OCI-LY1 (cell line): Measurements from ENCODE around the gene PGLYRP2.

ENCODE experiments used
- H2AFZ ChIP-seq: fragments of 200-600 bp; sonication (generic), shearing (Covaris generic); 2 replicates; pipeline ENCODE4 v1.6.0; 2014; ENCODE audit warnings: antibody characterized with exemption, mild to moderate bottlenecking, low read length
- H3F3A ChIP-seq: fragments of 200-600 bp; sonication (generic), shearing (Covaris generic); 2 replicates; pipeline ENCODE4 v1.6.0; 2014; ENCODE audit warnings: mild to moderate bottlenecking, antibody characterized with exemption, low read length, moderate library complexity; ENCODE audit not compliant: insufficient read depth
- H3K27ac ChIP-seq: fragments of 200-600 bp; sonication (generic); 2 replicates; pipeline ENCODE4 v1.5.1; 2014; ENCODE audit warnings: low read length, mixed run types, mild to moderate bottlenecking, low read depth; ENCODE audit not compliant: poor library complexity, severe bottlenecking
- H3K27me3 ChIP-seq: fragments of 200-600 bp; sonication (generic); 2 replicates; pipeline ENCODE4 v1.6.0; 2014; ENCODE audit warnings: antibody characterized with exemption, mild to moderate bottlenecking, low read length, moderate library complexity; ENCODE audit not compliant: insufficient read depth
- H3K36me3 ChIP-seq: fragments of 200-600 bp; sonication (generic); 2 replicates; pipeline ENCODE4 v1.6.1; 2014; ENCODE audit warnings: mild to moderate bottlenecking, antibody characterized with exemption, low read length, moderate library complexity, mixed read lengths; ENCODE audit not compliant: insufficient read depth
- H3K4me1 ChIP-seq: fragments of 200-600 bp; sonication (generic); 2 replicates; pipeline ENCODE4 v1.5.1; 2014; ENCODE audit warnings: mild to moderate bottlenecking, low read length, moderate library complexity; ENCODE audit not compliant: insufficient read depth, severe bottlenecking
- H3K4me2 ChIP-seq: fragments of 200-600 bp; sonication (generic), shearing (Covaris generic); 2 replicates; pipeline ENCODE4 v1.6.1; 2014; ENCODE audit warnings: low read length
- H3K4me3 ChIP-seq: fragments of 200-600 bp; sonication (generic); 2 replicates; pipeline ENCODE4 v1.5.1; 2014; ENCODE audit warnings: low read length, low read depth, mild to moderate bottlenecking, mixed read lengths; ENCODE audit not compliant: poor library complexity, severe bottlenecking
- H3K79me2 ChIP-seq: fragments of 200-600 bp; shearing (Covaris generic); 2 replicates; pipeline ENCODE4 v1.6.1; 2016; ENCODE audit warnings: mixed run types, low read length, mixed read lengths; ENCODE audit not compliant: insufficient read depth
- H3K9ac ChIP-seq: fragments of 200-600 bp; sonication (generic), shearing (Covaris generic); 2 replicates; pipeline ENCODE4 v1.6.1; 2014; ENCODE audit warnings: mild to moderate bottlenecking, low read length, mixed read lengths
- H3K9me2 ChIP-seq: fragments of 200-600 bp; sonication (generic), shearing (Covaris generic); 2 replicates; pipeline ENCODE4 v1.6.1; 2014; ENCODE audit warnings: low read depth, mild to moderate bottlenecking, low read length, mixed read lengths
- H3K9me3 ChIP-seq: fragments of 200-600 bp; shearing (Covaris generic); 2 replicates; pipeline ENCODE4 v1.6.1; 2014; ENCODE audit warnings: low read length, mixed read lengths
- H4K20me1 ChIP-seq: fragments of 200-600 bp; sonication (generic), shearing (Covaris generic); 2 replicates; pipeline ENCODE4 v1.6.0; 2016; ENCODE audit warnings: mild to moderate bottlenecking, low read length; ENCODE audit not compliant: insufficient read depth
- CTCF ChIP-seq: fragments of 200-600 bp; sonication (generic), shearing (Covaris generic); IDR thresholded peaks from 2 replicates; pipeline ENCODE4 v1.5.1; 2017; ENCODE audit warnings: mild to moderate bottlenecking, antibody characterized with exemption, low read length, moderate library complexity, mixed read lengths
- EZH2 ChIP-seq: fragments of 200-600 bp; sonication (generic), shearing (Covaris generic); IDR thresholded peaks from 2 replicates; pipeline ENCODE4 v1.8.0; 2017; ENCODE audit warnings: borderline replicate concordance, mixed run types, mild to moderate bottlenecking, antibody characterized with exemption, low read length, moderate library complexity, mixed read lengths

The PGLYRP2 gene

GRCh38 chr19:15424121-15424520 lies 55.2 kb downstream of the PGLYRP2 start:
- Histone ChIP-seq H3K79me2 (no peaks in the 10 kb centered on the region), H3K36me3 (peaks cover 57% of the 10 kb centered on the region)

GRCh38 chr19:15423130-15423529 lies 56.2 kb downstream of the PGLYRP2 start:
- Histone ChIP-seq H3F3A (no peaks in the 10 kb centered on the region), H3K27ac (no peak overlapping the region), H3K9me2 (no peaks in the 10 kb centered on the region), H3K4me1 (peaks cover 11% of the 10 kb centered on the region), H3K36me3 (peaks cover 62% of the 10 kb centered on the region), H3K9ac (no peak overlapping the region), H2AFZ (no peak overlapping the region), H3K79me2 (peaks cover 5% of the 10 kb centered on the region), H3K27me3 (no peaks in the 10 kb centered on the region), H4K20me1 (no peaks in the 10 kb centered on the region), H3K4me3 (no peak overlapping the region), H3K4me2 (no peak overlapping the region), H3K9me3 (no peaks in the 10 kb centered on the region)
- TF ChIP-seq CTCF (no peak), EZH2 (no peak)

More at GRCh38 chr19:15424121-15424520, 55.2 kb downstream of the PGLYRP2 start:
- TF ChIP-seq CTCF (no peak), EZH2 (no peak)
- H2AFZ ChIP-seq: no peak overlapping the region
- H3K4me2 ChIP-seq: no peak overlapping the region
- H3K27ac ChIP-seq: no peak overlapping the region
- no peak overlapping the region for H3K4me3 ChIP-seq
- H3K4me1 ChIP-seq: peaks cover 11% of the 10 kb centered on the region
- H3F3A ChIP-seq: no peaks in the 10 kb centered on the region
- no peaks in the 10 kb centered on the region for H3K9me3 ChIP-seq
- H3K9me2 ChIP-seq: no peaks in the 10 kb centered on the region
- H4K20me1 ChIP-seq: no peaks in the 10 kb centered on the region
- H3K27me3 ChIP-seq: no peaks in the 10 kb centered on the region
- H3K9ac ChIP-seq: no peak overlapping the region

GRCh38 chr19:15422296-15423075 lies 56.8 kb downstream of the PGLYRP2 start:
- Histone ChIP-seq H3K4me2 (no peak overlapping the region), H3K36me3 (peaks cover 59% of the 10 kb centered on the region), H3K27ac (no peak overlapping the region)

More at GRCh38 chr19:15422296-15423075, 56.8 kb downstream of the PGLYRP2 start:
- Histone ChIP-seq H3K79me2 (peaks cover 11% of the 10 kb centered on the region), H3F3A (no peaks in the 10 kb centered on the region), H3K9me2 (no peaks in the 10 kb centered on the region), H3K27me3 (no peaks in the 10 kb centered on the region), H3K4me1 (peaks cover 16% of the 10 kb centered on the region), H2AFZ (no peak overlapping the region), H3K9me3 (no peaks in the 10 kb centered on the region), H3K9ac (no peak overlapping the region), H4K20me1 (no peaks in the 10 kb centered on the region), H3K4me3 (no peak overlapping the region)
- TF ChIP-seq CTCF (no peak), EZH2 (no peak)
